HG03039 (cell line): Measurements from ENCODE around the gene NFKBIL1.
A peak's percentile ranks its signal among the peaks of the same experiment; 100 is the strongest.

Source experiments
- ATAC-seq: cut with Tn5 transposase; IDR thresholded peaks from one replicate; pipeline ENCODE4 v1.9.1; 2021; ENCODE audit warnings: mild to moderate bottlenecking, moderate library complexity; ENCODE audit not compliant: unreplicated experiment

The NFKBIL1 gene

DNA sequence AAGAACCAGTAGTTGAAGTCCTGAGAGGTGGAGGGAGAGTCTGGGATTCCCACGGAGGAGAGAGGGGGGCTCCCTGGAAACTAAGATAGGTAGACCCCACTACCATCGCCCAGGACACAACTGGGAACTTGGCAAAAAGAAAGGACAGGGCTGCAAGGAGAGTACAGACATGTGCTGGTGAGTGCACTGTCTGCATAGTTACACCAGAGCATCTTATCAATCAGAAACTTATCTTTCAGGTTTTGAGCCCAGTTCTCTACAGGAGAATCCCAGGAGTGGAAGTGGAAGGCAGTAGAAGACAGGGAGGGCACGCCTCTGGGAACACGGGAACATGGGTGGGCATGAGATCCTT, 12.2 kb downstream of the NFKBIL1 start:
- no peak for ATAC-seq

- ATAC-seq: peak; percentile 36
Measured at GRCh38 chr6:31559958-31560696, 12.7 kb downstream of the NFKBIL1 start.

- ATAC-seq: no peak
Measured at GRCh38 chr6:31560697-31561058, 13.3 kb downstream of the NFKBIL1 start.

GRCh38 chr6:31567531-31568370, 20.3 kb downstream of the NFKBIL1 start:
- no peak for ATAC-seq

GRCh38 chr6:31568537-31568961, 21.1 kb downstream of the NFKBIL1 start:
- ATAC-seq: peak; percentile 51

GRCh38 chr6:31569861-31570536, 22.6 kb downstream of the NFKBIL1 start:
- no peak for ATAC-seq

DNA sequence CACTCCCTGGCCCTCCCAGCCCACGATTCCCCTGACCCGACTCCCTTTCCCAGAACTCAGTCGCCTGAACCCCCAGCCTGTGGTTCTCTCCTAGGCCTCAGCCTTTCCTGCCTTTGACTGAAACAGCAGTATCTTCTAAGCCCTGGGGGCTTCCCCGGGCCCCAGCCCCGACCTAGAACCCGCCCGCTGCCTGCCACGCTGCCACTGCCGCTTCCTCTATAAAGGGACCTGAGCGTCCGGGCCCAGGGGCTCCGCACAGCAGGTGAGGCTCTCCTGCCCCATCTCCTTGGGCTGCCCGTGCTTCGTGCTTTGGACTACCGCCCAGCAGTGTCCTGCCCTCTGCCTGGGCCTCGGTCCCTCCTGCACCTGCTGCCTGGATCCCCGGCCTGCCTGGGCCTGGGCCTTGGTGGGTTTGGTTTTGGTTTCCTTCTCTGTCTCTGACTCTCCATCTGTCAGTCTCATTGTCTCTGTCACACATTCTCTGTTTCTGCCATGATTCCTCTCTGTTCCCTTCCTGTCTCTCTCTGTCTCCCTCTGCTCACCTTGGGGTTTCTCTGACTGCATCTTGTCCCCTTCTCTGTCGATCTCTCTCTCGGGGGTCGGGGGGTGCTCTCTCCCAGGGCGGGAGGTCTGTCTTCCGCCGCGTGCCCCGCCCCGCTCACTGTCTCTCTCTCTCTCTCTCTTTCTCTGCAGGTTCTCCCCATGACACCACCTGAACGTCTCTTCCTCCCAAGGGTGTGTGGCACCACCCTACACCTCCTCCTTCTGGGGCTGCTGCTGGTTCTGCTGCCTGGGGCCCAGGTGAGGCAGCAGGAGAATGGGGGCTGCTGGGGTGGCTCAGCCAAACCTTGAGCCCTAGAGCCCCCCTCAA, 24.9 kb downstream of the NFKBIL1 start, which contains the start of gene LTA:
TSS of gene LTA (plus strand) at position 249 of the 871 bp plus-strand sequence. CDS start at position 703, 454 bp downstream.
- ATAC-seq: peak; percentile 28

- ATAC-seq: no peak
Measured at GRCh38 chr6:31573239-31574105, 26.1 kb downstream of the NFKBIL1 start.

DNA sequence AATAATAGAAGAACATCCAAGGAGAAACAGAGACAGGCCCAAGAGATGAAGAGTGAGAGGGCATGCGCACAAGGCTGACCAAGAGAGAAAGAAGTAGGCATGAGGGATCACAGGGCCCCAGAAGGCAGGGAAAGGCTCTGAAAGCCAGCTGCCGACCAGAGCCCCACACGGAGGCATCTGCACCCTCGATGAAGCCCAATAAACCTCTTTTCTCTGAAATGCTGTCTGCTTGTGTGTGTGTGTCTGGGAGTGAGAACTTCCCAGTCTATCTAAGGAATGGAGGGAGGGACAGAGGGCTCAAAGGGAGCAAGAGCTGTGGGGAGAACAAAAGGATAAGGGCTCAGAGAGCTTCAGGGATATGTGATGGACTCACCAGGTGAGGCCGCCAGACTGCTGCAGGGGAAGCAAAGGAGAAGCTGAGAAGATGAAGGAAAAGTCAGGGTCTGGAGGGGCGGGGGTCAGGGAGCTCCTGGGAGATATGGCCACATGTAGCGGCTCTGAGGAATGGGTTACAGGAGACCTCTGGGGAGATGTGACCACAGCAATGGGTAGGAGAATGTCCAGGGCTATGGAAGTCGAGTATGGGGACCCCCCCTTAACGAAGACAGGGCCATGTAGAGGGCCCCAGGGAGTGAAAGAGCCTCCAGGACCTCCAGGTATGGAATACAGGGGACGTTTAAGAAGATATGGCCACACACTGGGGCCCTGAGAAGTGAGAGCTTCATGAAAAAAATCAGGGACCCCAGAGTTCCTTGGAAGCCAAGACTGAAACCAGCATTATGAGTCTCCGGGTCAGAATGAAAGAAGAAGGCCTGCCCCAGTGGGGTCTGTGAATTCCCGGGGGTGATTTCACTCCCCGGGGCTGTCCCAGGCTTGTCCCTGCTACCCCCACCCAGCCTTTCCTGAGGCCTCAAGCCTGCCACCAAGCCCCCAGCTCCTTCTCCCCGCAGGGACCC, 27.0 kb downstream of the NFKBIL1 start:
- ATAC-seq: no peak

DNA sequence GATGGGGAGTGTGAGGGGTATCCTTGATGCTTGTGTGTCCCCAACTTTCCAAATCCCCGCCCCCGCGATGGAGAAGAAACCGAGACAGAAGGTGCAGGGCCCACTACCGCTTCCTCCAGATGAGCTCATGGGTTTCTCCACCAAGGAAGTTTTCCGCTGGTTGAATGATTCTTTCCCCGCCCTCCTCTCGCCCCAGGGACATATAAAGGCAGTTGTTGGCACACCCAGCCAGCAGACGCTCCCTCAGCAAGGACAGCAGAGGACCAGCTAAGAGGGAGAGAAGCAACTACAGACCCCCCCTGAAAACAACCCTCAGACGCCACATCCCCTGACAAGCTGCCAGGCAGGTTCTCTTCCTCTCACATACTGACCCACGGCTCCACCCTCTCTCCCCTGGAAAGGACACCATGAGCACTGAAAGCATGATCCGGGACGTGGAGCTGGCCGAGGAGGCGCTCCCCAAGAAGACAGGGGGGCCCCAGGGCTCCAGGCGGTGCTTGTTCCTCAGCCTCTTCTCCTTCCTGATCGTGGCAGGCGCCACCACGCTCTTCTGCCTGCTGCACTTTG, 28.0 kb downstream of the NFKBIL1 start, which contains the start of gene TNF:
TSS of gene TNF (plus strand) at position 231 of the 567 bp plus-strand sequence. CDS start at position 408, 177 bp downstream.
- no peak for ATAC-seq

GRCh38 chr6:31575952-31576685, 28.7 kb downstream of the NFKBIL1 start:
- no peak for ATAC-seq

- ATAC-seq: no peak
Measured at GRCh38 chr6:31576897-31577578, 29.6 kb downstream of the NFKBIL1 start.

- ATAC-seq: no peak
Measured at GRCh38 chr6:31577579-31577966, 30.2 kb downstream of the NFKBIL1 start.

DNA sequence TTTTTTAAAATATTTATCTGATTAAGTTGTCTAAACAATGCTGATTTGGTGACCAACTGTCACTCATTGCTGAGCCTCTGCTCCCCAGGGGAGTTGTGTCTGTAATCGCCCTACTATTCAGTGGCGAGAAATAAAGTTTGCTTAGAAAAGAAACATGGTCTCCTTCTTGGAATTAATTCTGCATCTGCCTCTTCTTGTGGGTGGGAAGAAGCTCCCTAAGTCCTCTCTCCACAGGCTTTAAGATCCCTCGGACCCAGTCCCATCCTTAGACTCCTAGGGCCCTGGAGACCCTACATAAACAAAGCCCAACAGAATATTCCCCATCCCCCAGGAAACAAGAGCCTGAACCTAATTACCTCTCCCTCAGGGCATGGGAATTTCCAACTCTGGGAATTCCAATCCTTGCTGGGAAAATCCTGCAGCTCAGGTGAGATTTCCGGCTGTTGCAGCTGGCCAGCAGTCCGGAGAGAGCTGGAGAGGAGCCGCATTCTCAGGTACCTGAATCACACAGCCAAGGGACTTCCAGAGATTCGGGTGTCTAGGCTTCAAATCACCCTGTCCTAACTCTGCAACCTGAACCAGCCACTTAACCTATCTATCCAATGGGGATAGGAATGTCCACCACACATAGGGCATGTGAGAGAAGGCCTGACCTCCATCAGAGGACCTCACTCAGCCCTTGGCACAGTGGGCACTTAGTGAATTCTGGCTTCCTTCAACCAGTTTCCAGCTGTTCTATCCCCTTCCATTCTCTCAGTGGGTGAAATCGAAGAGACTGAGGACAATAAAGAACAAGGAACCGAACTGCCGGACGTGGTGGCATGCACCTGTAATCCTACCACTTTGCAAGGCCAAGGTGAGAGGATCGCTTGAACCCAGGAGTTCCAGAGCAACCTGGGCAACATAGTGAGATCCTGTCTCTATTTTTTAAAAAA, 31.0 kb downstream of the NFKBIL1 start:
- no peak for ATAC-seq

DNA sequence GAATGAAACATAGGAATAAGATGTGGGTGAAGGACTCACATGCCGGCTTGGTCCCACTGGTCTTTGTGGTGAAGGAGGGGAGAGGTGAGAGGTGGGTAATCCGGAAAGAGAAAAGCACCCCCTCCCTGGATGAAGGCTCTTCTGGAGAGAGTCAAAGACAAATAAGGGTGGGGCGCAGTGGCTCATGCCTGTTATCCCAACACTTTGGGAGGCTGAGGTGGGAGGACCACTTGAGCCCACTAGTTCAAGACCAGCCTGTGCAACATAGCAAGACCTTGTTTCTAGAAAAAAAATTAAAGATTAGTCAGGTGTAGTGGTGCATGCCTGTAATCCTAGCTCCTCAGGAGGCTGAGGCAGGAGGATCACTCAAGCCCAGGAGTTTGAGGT, 31.7 kb downstream of the NFKBIL1 start:
- ATAC-seq: no peak
